Cerebellar nuclear complex (tissue), 1 donor: ENCODE measurements around the gene FGR.
A peak's percentile ranks its signal among the peaks of the same experiment; 100 is the strongest.
"Not testable (repeated sequence)": the region's sequence is repeated elsewhere in the genome, so short reads cannot be mapped to it uniquely, and the experiment has no call there.

Experiments
- DNase-seq, 2 experiments: peaks; one replicate each; lab custom pipeline; 2025; lab: John Stamatoyannopoulos, UW

FGR gene

GRCh38 chr1:27659497-27660299 lies 24.7 kb upstream of the FGR start:
- peak; percentile 12 to 35 for DNase-seq

DNA sequence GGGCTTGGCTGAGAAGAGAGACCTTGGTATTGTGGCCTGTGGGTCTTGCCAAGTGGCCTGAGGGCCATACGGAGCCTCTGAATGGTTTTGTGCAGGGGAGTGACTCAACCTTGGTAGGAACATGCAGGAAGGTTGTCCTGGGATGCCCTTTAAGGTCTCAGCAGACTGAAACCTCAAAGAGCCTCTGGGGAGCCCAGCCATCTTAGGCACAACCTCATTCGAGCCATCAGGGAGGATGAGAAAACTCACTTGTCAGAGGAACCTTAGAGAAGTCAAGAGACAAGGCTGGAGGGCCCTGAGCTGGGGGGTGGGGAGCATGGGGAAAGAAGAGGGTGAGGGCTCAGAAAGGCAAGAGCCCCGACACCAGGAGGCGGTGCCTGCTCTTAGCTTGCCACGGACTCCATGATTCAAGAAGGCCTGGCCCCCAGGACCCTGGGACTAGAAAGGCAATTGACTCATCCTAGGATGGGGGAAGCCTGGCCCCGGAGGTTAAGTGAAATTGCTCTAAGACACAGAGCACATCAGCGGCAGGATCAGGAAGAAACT lies 24.0 kb upstream of the FGR start:
- DNase-seq, result no peak

DNA sequence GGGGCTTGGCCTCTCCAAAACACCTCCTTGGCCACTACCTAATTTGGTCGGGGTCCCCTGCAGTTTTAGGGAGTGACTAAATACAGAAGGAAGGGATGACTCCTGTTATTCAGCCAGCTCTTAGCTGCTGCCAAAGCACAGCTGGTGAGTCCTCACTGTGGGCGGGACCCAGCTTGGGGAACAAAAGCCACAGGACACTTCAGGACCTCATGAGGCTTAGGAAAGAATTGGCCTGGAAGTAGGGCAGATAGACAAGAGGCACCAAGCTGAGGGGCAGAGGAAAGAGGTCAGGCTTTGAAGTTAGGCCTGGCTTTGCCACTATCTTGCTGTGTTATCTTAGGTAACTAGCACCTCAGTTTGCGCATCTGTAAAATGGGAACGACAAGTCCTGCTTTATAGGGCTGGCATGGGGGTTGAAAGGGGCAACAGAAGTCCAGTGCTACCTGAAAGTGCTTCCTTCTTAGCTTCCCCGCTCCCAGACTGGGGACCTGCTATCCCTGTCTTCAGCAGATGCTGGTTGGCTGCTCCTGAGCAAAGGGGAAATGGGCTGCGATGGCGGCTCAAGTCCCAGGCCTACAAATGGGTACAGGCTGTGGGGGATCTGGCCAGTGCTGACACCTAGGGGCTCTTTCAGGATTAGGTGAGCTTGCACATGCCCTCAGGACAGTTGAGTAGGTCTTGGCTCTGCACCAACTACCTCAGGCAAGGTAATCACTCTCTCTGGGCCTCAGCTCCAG lies 21.3 kb upstream of the FGR start:
- DNase-seq, result no peak

DNA sequence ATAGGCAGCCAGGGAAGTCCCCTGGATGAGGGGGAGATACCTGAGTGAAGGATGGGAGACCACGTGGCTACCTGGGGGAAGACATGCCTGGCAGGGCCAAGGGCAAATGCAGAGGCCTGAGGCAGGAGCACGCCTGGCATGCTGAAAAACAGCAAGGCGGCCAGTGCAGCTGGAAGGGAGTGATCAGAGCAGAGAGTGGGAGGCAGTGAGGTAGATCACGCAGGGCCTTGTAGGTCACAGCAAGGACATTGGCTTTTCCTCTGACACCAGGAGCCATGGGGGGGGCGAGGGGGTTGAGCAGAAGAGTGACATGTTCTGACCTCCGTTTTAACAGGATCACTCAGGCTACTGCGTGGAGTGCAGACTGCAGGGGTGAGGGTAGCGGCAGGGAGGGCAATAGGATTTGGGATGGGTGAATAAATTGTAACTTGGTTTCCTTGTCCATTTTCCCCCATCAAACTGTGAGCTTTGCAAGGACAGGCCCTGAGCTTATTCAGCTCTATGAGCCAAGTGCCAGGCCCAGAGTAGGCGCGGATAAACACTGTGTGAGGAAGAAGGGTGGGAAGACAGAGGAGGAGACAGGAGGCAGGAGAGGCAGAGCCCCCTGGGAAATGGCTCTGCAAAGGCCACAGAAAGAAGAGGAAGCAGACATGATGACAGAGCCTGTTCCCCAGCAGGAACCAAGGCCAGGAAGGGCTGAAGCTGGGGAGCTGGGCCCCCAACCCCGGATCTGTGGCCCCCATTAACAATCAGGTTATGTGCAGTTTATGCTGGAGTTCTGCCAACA lies 20.4 kb upstream of the FGR start:
- no peak for DNase-seq

DNA sequence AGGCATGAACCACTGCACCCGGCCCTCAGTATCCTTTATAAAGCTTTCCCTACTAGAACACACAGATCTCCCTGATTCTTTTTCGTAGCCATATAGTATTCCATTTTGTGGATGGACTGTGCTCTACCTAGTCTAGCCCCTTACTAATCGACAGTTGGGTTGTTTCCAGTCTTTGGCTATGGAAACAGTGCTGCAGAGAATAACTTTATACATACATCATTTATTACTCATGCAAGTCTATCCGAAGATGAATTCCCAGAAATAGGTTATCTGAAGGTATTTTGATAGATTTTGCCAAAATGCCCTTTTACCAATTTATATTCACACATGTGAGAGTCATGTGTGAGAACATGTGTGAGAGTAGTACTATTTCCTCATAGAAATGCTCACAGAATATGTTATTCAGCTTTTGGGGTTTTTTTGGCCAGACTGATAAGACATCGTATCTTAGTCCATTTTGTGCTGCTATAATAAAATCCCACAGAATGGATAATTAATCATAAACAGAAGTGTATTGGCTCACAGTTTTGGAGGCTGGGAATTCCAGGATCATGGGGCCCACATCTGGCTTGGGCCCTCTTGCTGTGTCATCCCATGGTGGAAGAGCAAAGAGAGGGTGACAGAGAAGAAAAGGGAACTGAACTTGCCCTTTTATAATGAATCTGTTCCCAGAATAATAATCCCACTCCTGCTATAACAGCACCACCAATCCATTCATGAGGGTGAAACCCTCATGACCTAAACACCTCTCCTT lies 17.3 kb upstream of the FGR start:
- no peak for DNase-seq

- DNase-seq, result no peak
Observed at GRCh38 chr1:27650539-27651175, 15.7 kb upstream of the FGR start.

- no peak for DNase-seq
Observed at GRCh38 chr1:27650171-27650538, 15.2 kb upstream of the FGR start.

DNA sequence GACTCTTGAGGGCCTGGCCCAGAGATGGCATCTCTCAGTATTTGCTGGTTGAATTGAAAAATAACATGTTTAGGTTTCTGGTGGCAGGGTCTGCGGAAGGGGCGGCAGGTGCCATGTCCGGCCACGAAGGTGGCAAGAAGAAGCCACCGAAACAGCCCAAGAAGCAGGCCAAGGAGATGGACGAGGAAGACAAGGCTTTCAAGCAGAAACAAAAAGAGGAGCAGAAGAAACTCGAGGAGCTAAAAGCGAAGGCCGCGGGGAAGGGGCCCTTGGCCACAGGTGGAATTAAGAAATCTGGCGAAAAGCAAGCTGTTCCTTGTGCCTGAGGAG lies 14.3 kb upstream of the FGR start:
- no peak for DNase-seq

DNA sequence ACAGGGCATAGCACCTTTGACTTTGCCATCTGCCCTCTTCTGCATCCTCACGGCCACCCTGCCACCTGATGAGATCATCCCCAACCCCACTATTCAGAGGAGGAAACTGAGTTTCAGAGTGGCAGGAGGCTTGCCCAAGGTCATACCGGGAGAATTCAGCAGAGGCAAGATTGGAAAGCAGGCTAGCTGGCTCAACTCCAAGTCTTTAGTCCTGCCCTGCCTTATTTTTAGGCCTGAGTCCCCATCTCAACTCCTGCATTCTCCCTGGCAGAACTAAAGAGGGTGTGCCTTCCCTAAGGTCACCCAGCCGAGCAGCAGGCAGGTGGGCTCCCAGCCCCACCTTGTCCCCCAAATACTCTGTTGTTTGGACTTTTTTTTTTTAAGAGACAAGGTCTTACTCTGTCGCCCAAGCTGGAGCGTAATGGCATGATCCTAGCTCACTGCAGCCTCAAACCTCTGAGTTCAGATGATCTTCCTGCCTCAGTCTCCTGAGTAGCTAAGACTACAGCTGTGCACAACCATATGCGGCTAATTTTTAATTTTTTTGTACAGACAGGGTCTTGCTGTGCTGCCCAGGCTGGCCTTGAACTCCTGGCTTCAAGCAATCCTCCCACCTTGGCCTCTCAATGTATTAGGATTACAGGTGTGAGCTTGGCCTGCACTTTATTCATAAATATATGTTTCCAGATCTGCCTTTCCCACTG lies 13.8 kb upstream of the FGR start:
- DNase-seq, result no peak

DNA sequence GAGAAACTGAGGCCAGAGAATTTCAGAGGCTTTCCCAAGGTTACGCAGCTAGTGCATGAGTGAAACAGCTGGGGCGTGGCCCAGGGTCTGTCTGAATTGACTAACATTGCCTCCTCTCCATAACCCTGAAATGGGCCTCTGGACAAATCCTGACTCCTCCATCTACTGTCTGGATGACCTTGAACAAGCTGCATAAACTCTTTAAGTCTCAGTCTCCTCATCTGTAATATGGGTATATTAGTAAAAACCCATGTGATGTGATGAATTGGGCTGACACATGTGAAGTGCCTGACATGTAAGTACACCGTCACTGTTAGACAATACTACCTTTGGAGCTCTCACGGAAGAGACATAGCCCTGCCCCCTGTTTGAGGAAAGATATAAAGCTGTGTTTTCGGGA lies 12.3 kb upstream of the FGR start:
- DNase-seq, result no peak

- DNase-seq, result no peak
Observed at GRCh38 chr1:27646676-27647075, 11.7 kb upstream of the FGR start.

GRCh38 chr1:27645071-27645415 lies 10.1 kb upstream of the FGR start:
- DNase-seq, result no peak

GRCh38 chr1:27644369-27645070 lies 9.5 kb upstream of the FGR start:
- DNase-seq, result no peak

GRCh38 chr1:27643600-27644368 lies 8.8 kb upstream of the FGR start:
- no peak for DNase-seq

GRCh38 chr1:27640514-27640913 lies 5.5 kb upstream of the FGR start:
- DNase-seq, result not testable (repeated sequence)

DNA sequence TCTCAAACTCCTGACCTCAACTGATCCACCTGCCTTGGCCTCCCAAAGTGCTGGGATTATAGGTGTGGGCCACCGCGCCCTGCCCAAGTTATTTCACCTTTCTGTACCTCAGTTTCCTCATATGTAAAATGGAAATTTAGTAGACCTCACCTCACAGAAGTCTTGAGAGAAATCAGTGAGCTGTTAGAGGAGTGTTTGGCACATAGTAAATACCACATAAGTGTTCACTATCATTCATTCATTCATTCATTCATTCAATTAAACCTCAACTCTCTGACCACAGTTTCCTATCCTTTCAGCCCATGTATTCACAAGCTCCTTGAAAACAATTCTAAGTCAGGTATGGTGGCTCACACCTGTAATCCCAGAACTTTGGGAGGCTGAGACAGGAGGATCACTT lies 3.8 kb upstream of the FGR start:
- no peak for DNase-seq

- DNase-seq, result no peak
Observed at GRCh38 chr1:27638047-27638734, 3.2 kb upstream of the FGR start.

DNA sequence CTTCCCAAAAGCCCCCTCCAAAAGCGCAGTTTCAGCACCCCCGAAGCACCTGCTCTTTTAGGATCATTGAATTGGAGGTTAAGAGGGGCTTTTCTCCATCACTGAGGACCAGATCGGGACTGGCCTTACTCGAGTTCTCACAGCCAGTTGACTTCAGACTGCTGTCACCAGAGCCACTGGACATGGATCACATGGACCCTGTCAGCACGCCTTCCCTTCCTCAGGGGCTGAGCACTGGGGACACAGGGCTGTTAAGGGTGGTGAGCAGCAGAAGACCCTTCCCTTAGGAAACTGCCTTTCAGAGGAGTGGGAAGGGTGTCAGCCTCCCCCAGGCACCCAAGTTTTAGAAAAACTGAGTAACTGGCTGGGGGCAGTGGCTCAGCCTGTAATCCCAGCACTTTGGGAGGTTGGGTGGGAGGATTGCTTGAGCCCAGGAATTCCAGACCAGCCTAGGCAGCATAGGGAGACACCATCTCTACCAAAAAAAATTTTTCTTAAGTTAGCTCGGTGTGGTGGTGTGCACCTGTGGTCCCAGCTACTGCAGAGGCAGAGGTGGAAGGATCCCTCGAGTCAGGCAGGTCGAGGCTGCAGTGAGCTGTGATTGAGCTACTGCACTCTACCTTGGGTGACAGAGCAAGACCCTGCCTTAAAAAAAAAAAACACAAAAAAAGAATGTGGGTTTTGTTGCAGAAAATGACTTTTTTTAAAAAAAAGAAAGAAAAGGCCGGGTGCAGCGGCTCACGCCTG lies 584 bp upstream of the FGR start:
- DNase-seq, result no peak
